HepG2 (cell line): ENCODE measurements around the gene AP4E1. TPM values are rescaled to one million over a fixed set of nuclear protein-coding genes. Genes with fewer than 3 reads are reported as not detected.
A peak's percentile ranks its signal among the peaks of the same experiment; 100 is the strongest.

ENCODE experiments used
- BCL6 ChIP-seq: IDR thresholded peaks from 2 replicates; pipeline ENCODE4 v1.6.1; 2016; ENCODE audit warnings: missing genetic modification reagents, missing compliant biosample characterization
- FOXA1 ChIP-seq, 2 experiments: fragments of 450-650 bp in 1 of 2; sonication (generic) in 1 of 2; formaldehyde crosslinking in 1 of 2; IDR thresholded peaks; 2 replicates each; pipeline versions ENCODE4 v1.4.0 to v1.6.1; 2016 to 2020; ENCODE audit warnings: missing genetic modification reagents in 1 of 2
- NR3C1 ChIP-seq: sonication (generic); formaldehyde crosslinking; IDR thresholded peaks from 2 replicates; pipeline ENCODE4 v1.4.0; 2020; ENCODE audit warnings: missing genetic modification reagents
- POLR2AphosphoS5 ChIP-seq: IDR thresholded peaks from 2 replicates; pipeline ENCODE4 v1.6.1; 2012; ENCODE audit warnings: low read depth, low read length
- SCMH1 ChIP-seq: sonication (generic); formaldehyde crosslinking; IDR thresholded peaks from 2 replicates; pipeline ENCODE4 v1.9.0; 2021; ENCODE audit warnings: missing genetic modification reagents, mild to moderate bottlenecking, borderline replicate concordance
- SETDB1 ChIP-seq: sonication (generic); formaldehyde crosslinking; IDR thresholded peaks from 2 replicates; pipeline ENCODE4 v1.5.1; 2020; ENCODE audit warnings: missing genetic modification reagents, mild to moderate bottlenecking, borderline replicate concordance
- SPEN ChIP-seq: sonication (generic); formaldehyde crosslinking; IDR thresholded peaks from 2 replicates; pipeline ENCODE4 v1.5.1; 2020; ENCODE audit warnings: low read depth, mild to moderate bottlenecking, missing genetic modification reagents
- SRF ChIP-seq: IDR thresholded peaks from 2 replicates; pipeline ENCODE4 v1.6.1; 2011; ENCODE audit warnings: mild to moderate bottlenecking, low read depth, low read length, moderate library complexity
- STAT5B ChIP-seq: sonication (generic); formaldehyde crosslinking; IDR thresholded peaks from 2 replicates; pipeline ENCODE4 v1.4.0; 2020; ENCODE audit warnings: missing genetic modification reagents
- ZBED4 ChIP-seq: sonication (generic); formaldehyde crosslinking; IDR thresholded peaks from 2 replicates; pipeline ENCODE4 v1.4.0; 2020; ENCODE audit warnings: missing genetic modification reagents, borderline replicate concordance
- ZMYM3 ChIP-seq: sonication (generic); formaldehyde crosslinking; IDR thresholded peaks from 2 replicates; pipeline ENCODE4 v1.5.1; 2020; ENCODE audit warnings: mild to moderate bottlenecking, missing genetic modification reagents
- ZNF337 ChIP-seq: sonication (generic); formaldehyde crosslinking; IDR thresholded peaks from 2 replicates; pipeline ENCODE4 v1.5.1; 2020; ENCODE audit warnings: missing genetic modification reagents, low read depth, mild to moderate bottlenecking, borderline replicate concordance
- ZNF468 ChIP-seq: sonication (generic); formaldehyde crosslinking; IDR thresholded peaks from 2 replicates; pipeline ENCODE4 v1.8.0; 2022; ENCODE audit warnings: mild to moderate bottlenecking, moderate library complexity, missing genetic modification reagents
- ZNF598 ChIP-seq: sonication (generic); formaldehyde crosslinking; IDR thresholded peaks from 2 replicates; pipeline ENCODE4 v1.5.1; 2020; ENCODE audit warnings: mild to moderate bottlenecking, missing genetic modification reagents, borderline replicate concordance
- ZNF740 ChIP-seq: sonication (generic); formaldehyde crosslinking; IDR thresholded peaks from 2 replicates; pipeline ENCODE4 v1.4.0; 2020; ENCODE audit warnings: missing genetic modification reagents
- ZSCAN21 ChIP-seq: sonication (generic); formaldehyde crosslinking; IDR thresholded peaks from 2 replicates; pipeline ENCODE4 v1.8.0; 2022; ENCODE audit warnings: mild to moderate bottlenecking, missing genetic modification reagents, moderate library complexity, borderline replicate concordance
- polyA plus RNA-seq, 8 experiments: library from polyadenylated mRNA; depleted of rRNA in 3 of 8; stranded (reverse) in 7 of 8; unstranded in 1 of 8; fragments of >200 nt; fragmentation: Illumina TruSeq in 4 of 8; extraction: Trizol in 4 of 8; gene quantifications; 2 replicates each; pipeline versions ENCODE4 v1.2.1 to v1.2.3, GENCODE V29; 2011 to 2016; ENCODE audit warnings: low read depth in 4 of 8, missing spikeins in 1 of 8, mixed read lengths in 1 of 8; ENCODE audit not compliant: insufficient read depth in 1 of 8
- total RNA-seq, 5 experiments: library from RNA; depleted of rRNA; stranded (reverse); fragments of >200 nt; fragmentation: Illumina TruSeq; extraction: Trizol; gene quantifications; 2 replicates each; pipeline ENCODE4 v1.2.3, GENCODE V29; 2016; ENCODE audit warnings: low read depth in 1 of 5
- TF ChIP-seq, protein P1 (sequence below): sonication (generic); formaldehyde crosslinking; IDR thresholded peaks from 2 replicates; pipeline ENCODE4 v1.5.0; 2020; ENCODE audit warnings: missing genetic modification reagents
- TF ChIP-seq, protein P2 (sequence below), 2 experiments: sonication (generic) in 1 of 2; formaldehyde crosslinking in 1 of 2; IDR thresholded peaks; 2 replicates each; pipeline versions ENCODE4 v1.4.0 to v1.6.1; 2016 to 2020; ENCODE audit warnings: borderline replicate concordance in 1 of 2, low read depth in 1 of 2, mild to moderate bottlenecking in 1 of 2, missing genetic modification reagents in 1 of 2
- TF ChIP-seq, protein P3 (sequence below): sonication (generic); formaldehyde crosslinking; IDR thresholded peaks from 2 replicates; pipeline ENCODE4 v1.8.1; 2023; ENCODE audit warnings: missing genetic modification reagents, inconsistent platforms, borderline replicate concordance

AP4E1 gene
- total and polyA plus RNA-seq, 2 of the 13 experiments (the other 11 are each of a cell fraction or from before 2014, with no cell fraction given): 2.2 to 7.8 TPM

GRCh38 chr15:51046799-51047449 is 138.4 kb downstream of the AP4E1 start (continued):
- TF ChIP-seq SRF (no peak), ZBED4 (CRISPR knock-in tag) (peak; percentile 88), ZSCAN21 (CRISPR knock-in tag) (no peak), ZMYM3 (CRISPR knock-in tag) (no peak), POLR2AphosphoS5 (no peak), ZNF598 (CRISPR knock-in tag) (no peak), NR3C1 (no peak), FOXA1 (IDR thresholded peaks at IDR 0.05) (no peak), FOXA1 (CRISPR knock-in tag; IDR thresholded peaks at IDR 0.05) (no peak), SETDB1 (no peak), STAT5B (CRISPR knock-in tag) (no peak), ZNF337 (CRISPR knock-in tag) (no peak), ZNF468 (no peak), SPEN (no peak), ZNF740 (CRISPR knock-in tag) (no peak), BCL6 (CRISPR knock-in tag) (peak; percentile 47; the same call in 1 of the 2 replicates), SCMH1 (CRISPR knock-in tag) (no peak)
- TF ChIP-seq, protein P1, sequence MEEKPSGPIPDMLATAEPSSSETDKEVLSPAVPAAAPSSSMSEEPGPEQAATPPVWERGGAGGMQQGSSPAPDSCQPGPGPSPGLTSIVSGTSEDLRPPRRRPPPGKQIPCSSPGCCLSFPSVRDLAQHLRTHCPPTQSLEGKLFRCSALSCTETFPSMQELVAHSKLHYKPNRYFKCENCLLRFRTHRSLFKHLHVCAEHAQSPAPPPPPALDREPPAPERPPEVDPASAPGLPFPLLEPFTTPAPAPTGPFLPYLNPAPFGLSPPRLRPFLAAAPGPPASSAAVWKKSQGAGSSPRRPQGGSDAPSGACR (CRISPR knock-in tag): no peak
- TF ChIP-seq, protein P2, sequence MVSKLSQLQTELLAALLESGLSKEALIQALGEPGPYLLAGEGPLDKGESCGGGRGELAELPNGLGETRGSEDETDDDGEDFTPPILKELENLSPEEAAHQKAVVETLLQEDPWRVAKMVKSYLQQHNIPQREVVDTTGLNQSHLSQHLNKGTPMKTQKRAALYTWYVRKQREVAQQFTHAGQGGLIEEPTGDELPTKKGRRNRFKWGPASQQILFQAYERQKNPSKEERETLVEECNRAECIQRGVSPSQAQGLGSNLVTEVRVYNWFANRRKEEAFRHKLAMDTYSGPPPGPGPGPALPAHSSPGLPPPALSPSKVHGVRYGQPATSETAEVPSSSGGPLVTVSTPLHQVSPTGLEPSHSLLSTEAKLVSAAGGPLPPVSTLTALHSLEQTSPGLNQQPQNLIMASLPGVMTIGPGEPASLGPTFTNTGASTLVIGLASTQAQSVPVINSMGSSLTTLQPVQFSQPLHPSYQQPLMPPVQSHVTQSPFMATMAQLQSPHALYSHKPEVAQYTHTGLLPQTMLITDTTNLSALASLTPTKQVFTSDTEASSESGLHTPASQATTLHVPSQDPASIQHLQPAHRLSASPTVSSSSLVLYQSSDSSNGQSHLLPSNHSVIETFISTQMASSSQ (IDR thresholded peaks at IDR 0.05; ENCODE audit: low read depth): no peak
- TF ChIP-seq, protein P2 (CRISPR knock-in tag; IDR thresholded peaks at IDR 0.05; ENCODE audit: borderline replicate concordance): no peak
- TF ChIP-seq, protein P3, sequence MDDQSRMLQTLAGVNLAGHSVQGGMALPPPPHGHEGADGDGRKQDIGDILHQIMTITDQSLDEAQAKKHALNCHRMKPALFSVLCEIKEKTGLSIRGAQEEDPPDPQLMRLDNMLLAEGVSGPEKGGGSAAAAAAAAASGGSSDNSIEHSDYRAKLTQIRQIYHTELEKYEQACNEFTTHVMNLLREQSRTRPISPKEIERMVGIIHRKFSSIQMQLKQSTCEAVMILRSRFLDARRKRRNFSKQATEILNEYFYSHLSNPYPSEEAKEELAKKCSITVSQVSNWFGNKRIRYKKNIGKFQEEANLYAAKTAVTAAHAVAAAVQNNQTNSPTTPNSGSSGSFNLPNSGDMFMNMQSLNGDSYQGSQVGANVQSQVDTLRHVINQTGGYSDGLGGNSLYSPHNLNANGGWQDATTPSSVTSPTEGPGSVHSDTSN: no peak
